GM18909 (cell line): Measurements from ENCODE around the gene CEP112.

Experiments used
- ATAC-seq: cut with Tn5 transposase; IDR thresholded peaks from one replicate; pipeline ENCODE4 v1.9.1; 2021; ENCODE audit warnings: mild to moderate bottlenecking; ENCODE audit not compliant: unreplicated experiment, poor library complexity

The CEP112 gene

GRCh38 chr17:66211047-66211810, 19.3 kb upstream of the CEP112 start:
- no peak for ATAC-seq

GRCh38 chr17:66210208-66210574, 18.3 kb upstream of the CEP112 start:
- ATAC-seq, result no peak

DNA sequence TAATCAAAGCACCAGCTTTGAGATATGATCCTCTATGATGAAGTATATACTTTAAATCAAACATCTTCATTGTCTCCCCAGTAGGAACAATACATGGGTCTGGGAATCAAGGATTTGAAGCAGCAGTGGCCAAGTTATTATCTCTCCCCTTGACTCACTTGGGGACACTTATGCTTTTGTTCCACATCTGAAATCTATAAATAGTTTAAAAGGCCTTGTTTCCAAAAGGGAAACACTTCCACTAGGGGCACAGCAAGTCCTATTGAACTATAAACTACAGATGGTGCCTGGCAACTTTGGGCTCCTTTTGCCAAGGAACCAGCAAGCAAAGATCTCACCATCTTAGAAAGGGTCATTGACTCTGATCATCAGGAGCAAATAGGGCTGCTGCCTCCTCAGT, 16.0 kb upstream of the CEP112 start:
- no peak for ATAC-seq

DNA sequence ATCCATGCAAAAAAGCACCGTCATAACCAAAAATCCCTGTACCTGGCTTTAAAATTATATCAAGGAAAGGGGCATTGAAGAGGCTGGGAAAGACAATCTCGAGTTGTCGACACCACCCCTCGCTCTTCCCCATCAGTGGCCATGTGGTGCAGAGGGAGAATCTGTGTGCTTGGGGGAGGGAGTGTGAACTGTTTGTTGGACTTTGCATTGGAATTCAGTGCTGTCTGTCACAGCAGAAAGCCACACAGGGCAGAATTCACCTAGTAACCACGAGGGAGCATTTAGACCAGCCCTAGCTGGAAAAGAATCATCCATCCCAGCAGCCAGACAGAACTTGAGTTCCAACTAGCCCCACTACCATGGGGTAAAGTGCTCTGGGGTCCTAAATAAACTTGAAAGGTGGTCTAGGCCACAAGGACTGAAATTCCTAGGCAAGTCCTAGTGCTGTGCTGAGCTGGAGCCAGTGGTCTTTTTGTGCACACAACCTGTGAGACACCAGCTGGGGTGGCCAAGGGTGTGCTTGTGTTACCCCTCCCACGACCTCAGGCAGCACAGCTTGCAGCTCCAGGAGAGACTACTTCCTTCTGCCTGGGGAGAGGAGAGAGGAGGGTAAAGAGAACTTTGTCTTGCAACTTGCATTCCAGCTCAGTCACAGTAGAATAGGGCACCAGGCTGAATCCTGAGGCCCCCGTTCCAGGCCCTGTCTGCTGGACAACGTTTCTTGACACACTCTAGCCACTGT, 11.5 kb upstream of the CEP112 start:
- ATAC-seq, result no peak

- ATAC-seq, result no peak
These were observed 8.8 kb upstream of the CEP112 start for GRCh38 chr17:66200685-66201092.

GRCh38 chr17:66198242-66198641, 6.3 kb upstream of the CEP112 start:
- no peak for ATAC-seq

- ATAC-seq, result no peak
These were observed 400 bp upstream of the CEP112 start for GRCh38 chr17:66192378-66192687.

DNA sequence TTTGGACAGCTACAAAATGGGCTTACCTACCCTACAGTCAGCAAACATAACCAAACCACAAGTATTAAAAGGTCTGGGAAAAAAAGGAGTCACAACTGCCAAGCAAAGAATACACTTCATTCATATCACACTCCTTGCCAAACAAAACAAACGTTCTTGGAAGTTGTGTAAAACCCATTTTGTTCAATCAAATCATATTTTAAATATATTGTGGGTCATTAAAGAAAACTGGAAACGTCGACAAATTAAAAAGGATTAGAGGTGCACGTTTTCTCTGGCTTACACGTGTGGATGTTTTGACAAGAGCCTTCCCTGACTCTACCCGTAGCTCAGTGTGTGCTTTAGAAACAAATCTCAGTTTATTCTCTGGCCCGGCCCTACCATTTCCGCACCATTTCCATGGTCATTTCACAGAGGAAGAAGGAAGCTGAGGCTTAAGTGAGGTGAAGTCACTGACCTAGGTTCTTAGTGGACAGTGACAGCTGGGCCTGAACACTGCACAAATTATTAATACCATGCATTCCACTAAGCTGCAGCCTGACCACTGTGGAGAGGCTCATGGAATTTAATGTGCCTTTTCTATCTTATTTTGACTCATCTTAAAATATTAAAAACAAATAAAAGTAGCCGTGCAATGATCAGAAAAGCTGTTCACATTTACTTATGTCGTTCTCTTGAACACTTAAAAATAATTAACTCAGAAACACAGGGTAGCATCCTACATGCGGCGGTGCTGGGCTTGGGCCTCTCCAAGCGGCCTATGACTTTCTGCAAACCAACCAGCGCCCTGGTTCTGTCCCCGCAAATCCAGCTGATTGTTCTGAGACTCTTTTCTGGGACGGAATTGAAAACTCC, 968 bp downstream of the CEP112 start:
- no peak for ATAC-seq

- no peak for ATAC-seq
These were observed 4.2 kb downstream of the CEP112 start for GRCh38 chr17:66187718-66188117.

DNA sequence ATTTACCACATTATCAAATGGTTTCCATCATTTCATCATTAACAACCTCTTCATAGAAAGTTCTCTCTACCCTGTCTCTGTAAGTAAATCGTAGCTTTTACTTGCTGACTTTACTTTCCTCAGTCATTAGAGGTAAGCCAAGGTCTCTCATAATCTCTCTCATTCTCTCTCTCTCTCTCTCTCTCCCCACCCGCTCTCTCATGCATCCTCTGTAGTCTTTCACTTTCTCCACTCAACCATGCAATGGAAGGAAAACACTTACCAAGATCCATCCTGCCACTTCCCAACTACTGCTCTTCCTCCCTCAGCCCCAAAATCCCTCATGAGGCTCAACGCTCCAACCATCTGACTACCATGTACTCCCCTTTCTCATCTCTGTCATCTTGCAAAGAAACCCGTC, 6.1 kb downstream of the CEP112 start:
- no peak for ATAC-seq

DNA sequence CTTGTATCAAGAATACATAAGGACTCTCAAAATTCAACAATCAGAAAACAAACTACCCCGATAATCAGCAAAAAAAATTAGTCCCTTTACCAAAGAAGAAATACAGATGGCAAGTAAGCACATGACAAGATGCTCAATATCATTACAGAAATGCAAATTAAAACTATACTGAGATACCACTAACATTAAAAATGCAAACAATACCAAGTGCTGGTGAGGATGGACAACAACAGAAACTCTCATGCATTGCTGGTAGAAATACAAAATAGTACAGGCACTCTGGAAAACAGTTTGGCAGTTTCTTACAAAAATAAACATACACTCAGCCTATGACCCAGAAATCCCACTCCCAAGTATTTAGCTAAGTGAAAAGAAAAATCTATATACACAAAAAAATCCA, 7.5 kb downstream of the CEP112 start:
- ATAC-seq, result no peak

DNA sequence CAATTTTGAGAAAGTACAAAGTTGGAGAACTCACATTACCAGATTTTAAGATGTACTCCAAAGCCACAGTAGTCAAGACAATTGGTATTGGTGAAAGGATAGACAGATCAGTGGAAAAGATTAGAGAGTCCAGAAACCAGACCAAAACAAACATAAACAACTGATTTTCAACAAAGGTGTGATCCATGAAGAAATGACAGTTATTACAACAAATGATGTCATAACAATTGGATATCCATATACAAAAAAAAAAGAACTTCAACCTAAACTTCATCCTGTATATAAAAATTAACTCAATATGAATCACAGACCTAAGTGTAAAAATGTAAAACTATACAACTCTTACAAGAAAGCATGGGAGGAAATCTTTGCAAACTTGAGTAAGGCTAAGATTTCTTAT, 8.4 kb downstream of the CEP112 start:
- no peak for ATAC-seq

DNA sequence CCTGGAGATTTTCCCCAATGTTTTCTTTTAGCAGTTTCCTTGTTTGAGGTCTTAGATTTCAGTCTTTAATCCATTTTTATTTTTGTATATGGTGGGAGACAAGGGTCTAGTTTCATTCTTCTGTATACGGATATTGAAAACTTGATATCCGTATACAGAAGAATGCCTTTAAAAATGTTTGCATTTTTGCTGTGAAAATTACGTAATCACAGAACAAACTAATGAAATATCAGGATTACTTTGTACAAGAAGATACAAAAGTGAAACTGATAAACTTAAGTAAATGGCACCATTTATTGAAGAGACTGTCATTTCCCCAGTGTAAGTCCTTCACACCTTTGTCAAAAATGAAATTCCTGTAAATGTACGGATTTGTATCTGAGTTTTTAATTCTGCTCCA, 13.3 kb downstream of the CEP112 start:
- ATAC-seq, result no peak

GRCh38 chr17:66177048-66177447, 14.9 kb downstream of the CEP112 start:
- no peak for ATAC-seq

- no peak for ATAC-seq
These were observed 16.0 kb downstream of the CEP112 start for GRCh38 chr17:66175892-66176291.

DNA sequence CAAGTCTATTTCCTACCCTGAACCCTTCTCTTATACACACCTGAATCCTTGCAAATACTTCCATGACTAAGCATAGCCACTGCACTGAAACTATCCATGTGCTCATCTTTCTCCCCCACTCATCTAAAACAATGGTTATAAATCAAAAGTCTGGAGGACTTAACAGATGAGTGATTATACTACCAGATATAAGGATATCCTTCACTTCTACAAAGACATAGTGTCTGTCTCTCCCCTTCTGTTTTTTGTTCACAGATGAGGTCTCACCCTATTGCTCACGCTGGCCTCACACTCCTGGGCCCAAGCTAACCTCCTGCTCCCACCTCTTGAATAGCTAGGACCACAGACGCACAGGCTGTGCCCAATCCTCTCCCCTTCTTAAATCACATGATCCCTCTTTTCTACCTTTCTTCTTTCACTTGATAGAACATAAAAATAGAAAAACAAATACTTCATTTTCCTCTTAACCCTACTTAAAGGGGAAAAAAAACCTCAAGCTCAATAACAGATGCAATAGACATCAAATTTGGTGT, 19.2 kb downstream of the CEP112 start:
- no peak for ATAC-seq

DNA sequence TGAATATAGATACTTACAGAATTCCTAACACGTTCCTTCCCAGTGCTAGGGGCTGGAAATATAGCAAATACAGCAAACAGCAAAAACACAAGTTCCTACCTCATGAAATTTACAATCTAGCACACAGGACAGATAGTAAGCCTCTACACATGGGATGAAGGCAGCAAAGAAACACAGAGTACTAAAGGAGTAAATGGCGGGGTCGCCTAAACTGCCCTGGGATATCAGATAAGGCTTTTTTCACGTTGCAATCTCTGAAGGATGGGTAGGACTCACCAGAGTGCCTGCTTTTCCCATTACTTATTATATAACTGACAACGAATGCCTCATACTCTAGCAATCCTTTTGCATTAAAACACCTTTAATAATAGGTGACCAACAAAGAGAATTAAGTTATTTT, 19.8 kb downstream of the CEP112 start:
- ATAC-seq, result no peak

- ATAC-seq, result no peak
These were observed 20.2 kb downstream of the CEP112 start for GRCh38 chr17:66171692-66172091.

GRCh38 chr17:66171172-66171571, 20.8 kb downstream of the CEP112 start:
- ATAC-seq, result no peak

DNA sequence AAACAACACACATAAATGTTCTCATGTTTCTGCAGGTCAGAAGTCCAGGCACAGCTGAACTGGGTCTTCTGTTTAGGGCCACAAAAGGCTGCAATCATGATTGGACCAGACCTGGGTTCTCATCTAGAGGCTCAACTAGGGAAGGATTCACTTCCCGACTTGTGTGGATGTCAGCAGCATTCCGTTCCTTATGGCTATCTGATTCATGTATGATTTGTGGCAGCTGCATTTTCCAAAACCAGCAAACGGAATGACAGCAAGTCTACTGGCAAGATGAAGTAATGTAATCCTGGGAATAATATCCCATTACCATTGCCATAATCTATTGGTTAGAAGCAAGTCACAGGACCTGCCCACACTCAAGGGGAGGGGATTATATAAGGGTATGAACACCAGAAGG, 22.1 kb downstream of the CEP112 start:
- ATAC-seq, result no peak

DNA sequence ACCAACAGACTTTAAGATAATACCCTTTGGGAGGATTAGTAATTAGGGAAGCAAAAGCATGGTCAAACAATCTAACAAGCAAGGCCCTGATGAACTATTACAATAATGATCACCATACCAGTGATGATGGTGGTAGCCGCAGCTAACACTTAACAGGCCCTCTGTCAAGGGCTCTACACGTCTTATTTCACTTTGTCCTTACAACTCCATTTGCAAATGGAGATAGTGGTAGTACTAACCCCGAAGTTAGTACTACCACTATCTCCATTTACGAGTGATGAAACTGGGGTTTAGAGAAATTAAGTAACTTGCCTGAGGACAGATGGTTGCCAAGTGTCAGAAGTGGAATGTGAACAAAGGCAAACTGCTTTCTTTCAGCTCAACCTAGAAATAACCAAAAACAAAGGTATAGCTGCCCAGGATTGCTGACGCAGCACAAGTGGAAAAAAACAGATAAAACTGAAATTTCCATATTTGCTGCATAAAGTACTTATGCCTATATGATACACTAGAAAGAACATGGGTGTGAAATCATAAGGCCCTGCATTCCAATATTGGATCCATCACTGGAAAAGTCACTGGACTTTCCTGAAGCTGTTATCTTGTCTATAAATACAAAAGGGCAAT, 24.6 kb downstream of the CEP112 start:
- no peak for ATAC-seq
